MCF 10A (cell line): ENCODE results near the gene PLD4. TPM values are rescaled to one million over a fixed set of nuclear protein-coding genes. Genes with fewer than 3 reads are reported as not detected.

Source experiments
- BruUV-seq: library from RNA; stranded (reverse); fragments of 400-500 nt; replicated peaks from 2 replicates; lab custom pipeline; 2021; lab: Mats Ljungman, UMichigan
- CTCF ChIA-PET: fragments of 300-600 bp; sonication (Branson Sonifier 250); formaldehyde crosslinking; extraction: SDS; loops from one replicate; lab custom pipeline; 2021; ENCODE audit warnings: antibody characterized with exemption, inconsistent platforms; lab: Yijun Ruan, JAX
- POLR2A ChIA-PET: fragments of 300-600, 350-650 bp; sonication (Branson Sonifier 250); formaldehyde crosslinking; extraction: SDS; loops from one replicate; lab custom pipeline; 2020; ENCODE audit warnings: antibody characterized with exemption, inconsistent platforms; lab: Yijun Ruan, JAX
- DNase-seq: peaks from one replicate; pipeline ENCODE4 v3.0.0-alpha.2; 2018; ENCODE audit not compliant: unreplicated experiment
- H3K27ac Mint-ChIP-seq: one replicate; pipeline ENCODE4 v1.8.0; 2022; ENCODE audit warnings: mild to moderate bottlenecking, low read depth, mixed read lengths; ENCODE audit not compliant: unreplicated experiment
- H3K27me3 Mint-ChIP-seq: one replicate; pipeline ENCODE4 v1.8.0; 2022; ENCODE audit warnings: mixed read lengths; ENCODE audit not compliant: insufficient read depth, unreplicated experiment
- H3K36me3 Mint-ChIP-seq: one replicate; pipeline ENCODE4 v1.8.0; 2022; ENCODE audit warnings: mild to moderate bottlenecking, moderate library complexity, mixed read lengths; ENCODE audit not compliant: insufficient read depth, unreplicated experiment
- H3K4me1 Mint-ChIP-seq: one replicate; pipeline ENCODE4 v1.8.0; 2022; ENCODE audit warnings: mixed read lengths; ENCODE audit not compliant: insufficient read depth, unreplicated experiment
- H3K4me3 Mint-ChIP-seq: one replicate; pipeline ENCODE4 v1.8.0; 2022; ENCODE audit warnings: mild to moderate bottlenecking, moderate library complexity, mixed read lengths; ENCODE audit not compliant: unreplicated experiment
- H3K9me3 Mint-ChIP-seq: one replicate; pipeline ENCODE4 v1.8.0; 2022; ENCODE audit warnings: mixed read lengths; ENCODE audit not compliant: unreplicated experiment
- intact Hi-C: fragments of 100-400 bp; cut with micrococcal nuclease; formaldehyde crosslinking; loops from 2 replicates; pipeline ENCODE4 v1.14.1; 2022
- total RNA-seq: library from RNA; stranded (reverse); gene quantifications from 2 replicates; pipeline ENCODE4 v1.2.3, GENCODE V29; 2022
- TF ChIP-seq, protein P1 (sequence below): fragments of 200-600 bp; IDR thresholded peaks from one replicate; pipeline ENCODE4 v1.8.0; 2022; ENCODE audit warnings: antibody characterized with exemption, mild to moderate bottlenecking; ENCODE audit not compliant: unreplicated experiment

Gene PLD4
- total RNA-seq, 1 experiment from 2014 or later = not detected

DNA sequence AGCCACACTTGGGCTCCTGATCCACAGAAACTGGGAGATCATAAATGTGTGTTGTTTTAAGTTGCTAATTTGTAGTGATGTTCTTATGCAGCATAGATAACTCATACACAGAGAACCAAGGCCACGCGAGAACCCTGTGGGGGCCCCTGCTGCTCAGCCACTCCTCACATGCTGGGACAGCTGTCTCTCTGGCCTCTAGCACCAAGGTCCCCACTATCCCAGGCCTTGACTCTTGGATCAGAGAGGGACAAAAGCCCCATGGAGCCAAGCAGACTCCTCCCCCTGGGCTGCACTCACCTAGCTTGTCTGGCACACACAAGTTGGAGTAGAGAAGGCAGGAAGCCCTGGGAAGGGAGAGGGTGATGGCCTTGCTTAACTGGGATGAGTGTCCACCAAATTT, 11.3 kb downstream of the PLD4 start:
- BruUV-seq = no TSS peak
- intact Hi-C loops = loop anchor here (1.0 kb wide), 1 partner anchor 32 kb away; no protein-coding TSS in a partner anchor
- TF ChIP-seq, protein P1, sequence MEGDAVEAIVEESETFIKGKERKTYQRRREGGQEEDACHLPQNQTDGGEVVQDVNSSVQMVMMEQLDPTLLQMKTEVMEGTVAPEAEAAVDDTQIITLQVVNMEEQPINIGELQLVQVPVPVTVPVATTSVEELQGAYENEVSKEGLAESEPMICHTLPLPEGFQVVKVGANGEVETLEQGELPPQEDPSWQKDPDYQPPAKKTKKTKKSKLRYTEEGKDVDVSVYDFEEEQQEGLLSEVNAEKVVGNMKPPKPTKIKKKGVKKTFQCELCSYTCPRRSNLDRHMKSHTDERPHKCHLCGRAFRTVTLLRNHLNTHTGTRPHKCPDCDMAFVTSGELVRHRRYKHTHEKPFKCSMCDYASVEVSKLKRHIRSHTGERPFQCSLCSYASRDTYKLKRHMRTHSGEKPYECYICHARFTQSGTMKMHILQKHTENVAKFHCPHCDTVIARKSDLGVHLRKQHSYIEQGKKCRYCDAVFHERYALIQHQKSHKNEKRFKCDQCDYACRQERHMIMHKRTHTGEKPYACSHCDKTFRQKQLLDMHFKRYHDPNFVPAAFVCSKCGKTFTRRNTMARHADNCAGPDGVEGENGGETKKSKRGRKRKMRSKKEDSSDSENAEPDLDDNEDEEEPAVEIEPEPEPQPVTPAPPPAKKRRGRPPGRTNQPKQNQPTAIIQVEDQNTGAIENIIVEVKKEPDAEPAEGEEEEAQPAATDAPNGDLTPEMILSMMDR = no peak
- ChIA-PET CTCF (interaction anchor here (1.0 kb wide), 1 partner anchor 40 kb away, joined by 3 read pairs; no protein-coding TSS in a partner anchor), POLR2A (interaction anchor here (1.3 to 7.3 kb wide), 3 partner anchors 29 to 167 kb away, joined by 5 to 70 read pairs (median 6); no protein-coding TSS in a partner anchor)
- H3K9me3 Mint-ChIP-seq = no peaks in the 10 kb centered on the region
- DNase-seq = no peak
- H3K36me3 Mint-ChIP-seq = peaks cover 53% of the 10 kb centered on the region
- peaks cover 10% of the 10 kb centered on the region for H3K4me1 Mint-ChIP-seq
- no peak overlapping the region for H3K27ac Mint-ChIP-seq
- no peaks in the 10 kb centered on the region for H3K27me3 Mint-ChIP-seq
- no peak overlapping the region for H3K4me3 Mint-ChIP-seq

DNA sequence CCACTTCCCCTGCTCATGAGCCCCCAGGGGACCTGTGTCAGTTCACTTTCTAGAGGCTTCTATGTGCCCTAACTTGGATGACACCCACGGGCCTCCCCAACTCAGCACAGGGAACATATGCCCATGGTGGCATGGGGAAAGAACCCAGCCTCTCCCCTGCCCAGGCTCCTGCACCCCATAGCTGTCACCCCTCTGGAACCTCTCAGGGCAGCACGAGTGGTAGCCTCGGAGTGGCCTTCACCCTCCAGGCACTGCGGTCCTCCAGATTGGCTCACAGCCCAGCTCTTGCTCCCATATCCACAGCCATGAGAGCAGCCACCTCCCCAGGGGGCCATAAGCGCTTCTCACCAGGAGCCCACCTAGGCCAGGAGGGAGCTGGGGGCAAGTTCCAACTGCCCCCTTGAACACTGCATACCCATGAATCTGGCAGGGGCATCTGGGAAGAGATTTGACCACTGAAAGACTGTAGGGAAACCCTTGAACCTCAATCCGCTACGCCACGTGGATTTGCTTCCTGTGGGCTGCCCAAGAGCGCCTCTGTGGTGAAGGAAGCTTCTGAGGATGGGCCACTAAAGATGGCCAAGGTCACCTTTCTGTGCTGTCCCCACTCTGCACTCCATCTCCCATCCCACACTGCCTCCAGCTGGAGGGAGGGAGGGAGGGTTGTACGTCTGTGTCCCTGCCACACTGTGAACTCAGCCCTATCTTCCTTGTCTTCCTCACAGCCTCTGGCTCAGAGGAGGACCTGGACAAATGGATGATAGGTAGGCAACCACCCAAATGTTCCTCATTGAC, 11.9 kb downstream of the PLD4 start:
- H3K4me1 Mint-ChIP-seq = peaks cover 10% of the 10 kb centered on the region
- ChIA-PET CTCF (interaction anchor here (0.6 to 1.4 kb wide), 4 partner anchors 14 to 840 kb away, joined by 3 to 5 read pairs (median 4); no protein-coding TSS in a partner anchor), POLR2A (interaction anchor here (0.7 to 7.3 kb wide), 4 partner anchors 34 to 1396 kb away, joined by 3 to 70 read pairs (median 4); no protein-coding TSS in a partner anchor)
- DNase-seq = no peak
- H3K27ac Mint-ChIP-seq = peak overlapping the region; percentile 54
- no TSS peak for BruUV-seq
- no peaks in the 10 kb centered on the region for H3K27me3 Mint-ChIP-seq
- intact Hi-C loops = no loop called here
- H3K36me3 Mint-ChIP-seq = peaks cover 59% of the 10 kb centered on the region
- H3K9me3 Mint-ChIP-seq = no peaks in the 10 kb centered on the region
- TF ChIP-seq, protein P1 = no peak
- no peak overlapping the region for H3K4me3 Mint-ChIP-seq

DNA sequence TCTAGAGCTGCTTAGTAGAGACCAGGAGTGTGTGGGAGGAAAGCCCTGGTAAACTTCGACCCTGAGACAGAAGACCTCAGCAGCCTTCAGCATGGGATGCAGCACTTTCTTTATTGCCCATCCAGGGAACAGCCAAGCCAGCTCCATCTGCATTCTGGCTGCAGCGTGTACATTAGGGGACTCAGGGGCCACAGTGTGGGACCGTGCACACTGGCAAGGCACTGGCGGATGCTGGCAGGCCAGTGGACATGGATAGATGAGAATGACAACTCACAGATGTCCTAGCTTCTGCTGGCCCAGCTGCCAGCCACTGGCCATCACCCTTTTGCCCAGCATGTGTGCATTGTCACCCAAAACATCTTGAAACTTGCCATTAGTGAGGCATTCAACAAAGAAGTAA, 12.5 kb downstream of the PLD4 start:
- intact Hi-C loops = no loop called here
- Mint-ChIP-seq H3K36me3 (peaks cover 65% of the 10 kb centered on the region), H3K9me3 (no peaks in the 10 kb centered on the region), H3K4me1 (peaks cover 10% of the 10 kb centered on the region), H3K27ac (peak overlapping the region; percentile 54), H3K4me3 (no peak overlapping the region), H3K27me3 (no peaks in the 10 kb centered on the region)
- TF ChIP-seq, protein P1 = no peak
- ChIA-PET CTCF (interaction anchor here (0.6 to 1.4 kb wide), 3 partner anchors 14 to 841 kb away, joined by 3 to 5 read pairs (median 4); no protein-coding TSS in a partner anchor), POLR2A (interaction anchor here (0.7 to 7.3 kb wide), 5 partner anchors 33 to 1395 kb away, joined by 3 to 70 read pairs (median 3); no protein-coding TSS in a partner anchor)
- DNase-seq = no peak
- no TSS peak for BruUV-seq
